Measurements from ENCODE around the gene MYOF. TPM values are rescaled to one million over a fixed set of nuclear protein-coding genes. Genes with fewer than 3 reads are reported as not detected.

The MYOF gene
- total RNA-seq, 1 experiment from 2014 or later: 376 TPM

DNA sequence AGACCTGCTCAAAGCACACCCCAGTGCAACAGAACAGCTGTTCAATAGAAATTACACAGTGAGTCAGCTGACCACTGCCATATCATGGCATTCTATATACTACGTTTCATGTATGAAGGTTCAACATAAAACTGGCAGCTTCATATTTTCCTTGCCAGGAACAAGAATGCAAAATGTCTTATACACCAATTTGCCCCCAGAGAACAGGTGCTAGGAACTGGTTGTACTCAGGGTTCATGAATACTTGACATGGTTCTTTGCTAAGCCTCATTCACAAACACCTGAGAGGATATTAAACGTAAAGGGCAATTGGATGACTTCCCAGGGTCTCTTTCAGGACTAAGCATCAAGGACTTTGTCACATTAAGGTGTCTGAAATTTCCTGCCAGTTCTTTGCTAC lies 6.9 kb downstream of the MYOF start:
- Histone ChIP-seq H3K4me1 (ENCODE audit: control insufficient read depth, insufficient read depth, low read length) (peaks cover 86% of the 10 kb centered on the region), H3K36me3 (ENCODE audit: control insufficient read depth, insufficient read depth, low read length) (no peaks in the 10 kb centered on the region; the same call in 1 of the 2 replicates), H3K27ac (ENCODE audit: low read length) (peak overlapping the region; percentile 100), H3K4me3 (ENCODE audit: low read depth in 2 of 2, low read length in 2 of 2) (peak overlapping the region in 1 of 2 experiments; percentile 12; a peak in 1 of 4 replicates), H3K27me3 (ENCODE audit: control insufficient read depth, insufficient read depth, low read length) (no peaks in the 10 kb centered on the region), H3K9me3 (ENCODE audit: control insufficient read depth, insufficient read depth, low read depth, low read length) (peaks cover 4% of the 10 kb centered on the region; the same call in 1 of the 2 replicates)
- intact Hi-C loops (cut with micrococcal nuclease; ENCODE audit: unreplicated experiment) (no loop called here), in situ Hi-C loops (cut with HindIII; ENCODE audit: low pct_unique_long_range_greater_than_20kb, low sequenced_read_pairs) (no loop called here)
- no peak for DNase-seq (ENCODE audit: low read depth, low spot score)
- ChIA-PET POLR2A (interaction anchor here (0.7 to 1.1 kb wide), 2 partner anchors 30 to 34 kb away, joined by 3 to 5 read pairs; no protein-coding TSS in a partner anchor), CTCF (no interaction called here)
- TF ChIP-seq, protein P1, sequence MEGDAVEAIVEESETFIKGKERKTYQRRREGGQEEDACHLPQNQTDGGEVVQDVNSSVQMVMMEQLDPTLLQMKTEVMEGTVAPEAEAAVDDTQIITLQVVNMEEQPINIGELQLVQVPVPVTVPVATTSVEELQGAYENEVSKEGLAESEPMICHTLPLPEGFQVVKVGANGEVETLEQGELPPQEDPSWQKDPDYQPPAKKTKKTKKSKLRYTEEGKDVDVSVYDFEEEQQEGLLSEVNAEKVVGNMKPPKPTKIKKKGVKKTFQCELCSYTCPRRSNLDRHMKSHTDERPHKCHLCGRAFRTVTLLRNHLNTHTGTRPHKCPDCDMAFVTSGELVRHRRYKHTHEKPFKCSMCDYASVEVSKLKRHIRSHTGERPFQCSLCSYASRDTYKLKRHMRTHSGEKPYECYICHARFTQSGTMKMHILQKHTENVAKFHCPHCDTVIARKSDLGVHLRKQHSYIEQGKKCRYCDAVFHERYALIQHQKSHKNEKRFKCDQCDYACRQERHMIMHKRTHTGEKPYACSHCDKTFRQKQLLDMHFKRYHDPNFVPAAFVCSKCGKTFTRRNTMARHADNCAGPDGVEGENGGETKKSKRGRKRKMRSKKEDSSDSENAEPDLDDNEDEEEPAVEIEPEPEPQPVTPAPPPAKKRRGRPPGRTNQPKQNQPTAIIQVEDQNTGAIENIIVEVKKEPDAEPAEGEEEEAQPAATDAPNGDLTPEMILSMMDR (IDR thresholded peaks at IDR 0.05): no peak
- TF ChIP-seq TCF7L2 (IDR thresholded peaks at IDR 0.05; ENCODE audit: low read depth, low read length): no peak
- no peak for TF ChIP-seq SIN3A (IDR thresholded peaks at IDR 0.05; ENCODE audit: borderline replicate concordance, insufficient read depth, low read depth, low read length)
- TF ChIP-seq, protein P2, sequence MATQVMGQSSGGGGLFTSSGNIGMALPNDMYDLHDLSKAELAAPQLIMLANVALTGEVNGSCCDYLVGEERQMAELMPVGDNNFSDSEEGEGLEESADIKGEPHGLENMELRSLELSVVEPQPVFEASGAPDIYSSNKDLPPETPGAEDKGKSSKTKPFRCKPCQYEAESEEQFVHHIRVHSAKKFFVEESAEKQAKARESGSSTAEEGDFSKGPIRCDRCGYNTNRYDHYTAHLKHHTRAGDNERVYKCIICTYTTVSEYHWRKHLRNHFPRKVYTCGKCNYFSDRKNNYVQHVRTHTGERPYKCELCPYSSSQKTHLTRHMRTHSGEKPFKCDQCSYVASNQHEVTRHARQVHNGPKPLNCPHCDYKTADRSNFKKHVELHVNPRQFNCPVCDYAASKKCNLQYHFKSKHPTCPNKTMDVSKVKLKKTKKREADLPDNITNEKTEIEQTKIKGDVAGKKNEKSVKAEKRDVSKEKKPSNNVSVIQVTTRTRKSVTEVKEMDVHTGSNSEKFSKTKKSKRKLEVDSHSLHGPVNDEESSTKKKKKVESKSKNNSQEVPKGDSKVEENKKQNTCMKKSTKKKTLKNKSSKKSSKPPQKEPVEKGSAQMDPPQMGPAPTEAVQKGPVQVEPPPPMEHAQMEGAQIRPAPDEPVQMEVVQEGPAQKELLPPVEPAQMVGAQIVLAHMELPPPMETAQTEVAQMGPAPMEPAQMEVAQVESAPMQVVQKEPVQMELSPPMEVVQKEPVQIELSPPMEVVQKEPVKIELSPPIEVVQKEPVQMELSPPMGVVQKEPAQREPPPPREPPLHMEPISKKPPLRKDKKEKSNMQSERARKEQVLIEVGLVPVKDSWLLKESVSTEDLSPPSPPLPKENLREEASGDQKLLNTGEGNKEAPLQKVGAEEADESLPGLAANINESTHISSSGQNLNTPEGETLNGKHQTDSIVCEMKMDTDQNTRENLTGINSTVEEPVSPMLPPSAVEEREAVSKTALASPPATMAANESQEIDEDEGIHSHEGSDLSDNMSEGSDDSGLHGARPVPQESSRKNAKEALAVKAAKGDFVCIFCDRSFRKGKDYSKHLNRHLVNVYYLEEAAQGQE (IDR thresholded peaks at IDR 0.05; ENCODE audit: insufficient read depth in 1 of 2, low read depth in 2 of 2, low read length in 1 of 2): no peak
- TF ChIP-seq POLR2AphosphoS5 (IDR thresholded peaks at IDR 0.05; ENCODE audit: low read depth, low read length): no peak
- ATAC-seq: no peak
- BruUV-seq (replicated peaks): no TSS peak

DNA sequence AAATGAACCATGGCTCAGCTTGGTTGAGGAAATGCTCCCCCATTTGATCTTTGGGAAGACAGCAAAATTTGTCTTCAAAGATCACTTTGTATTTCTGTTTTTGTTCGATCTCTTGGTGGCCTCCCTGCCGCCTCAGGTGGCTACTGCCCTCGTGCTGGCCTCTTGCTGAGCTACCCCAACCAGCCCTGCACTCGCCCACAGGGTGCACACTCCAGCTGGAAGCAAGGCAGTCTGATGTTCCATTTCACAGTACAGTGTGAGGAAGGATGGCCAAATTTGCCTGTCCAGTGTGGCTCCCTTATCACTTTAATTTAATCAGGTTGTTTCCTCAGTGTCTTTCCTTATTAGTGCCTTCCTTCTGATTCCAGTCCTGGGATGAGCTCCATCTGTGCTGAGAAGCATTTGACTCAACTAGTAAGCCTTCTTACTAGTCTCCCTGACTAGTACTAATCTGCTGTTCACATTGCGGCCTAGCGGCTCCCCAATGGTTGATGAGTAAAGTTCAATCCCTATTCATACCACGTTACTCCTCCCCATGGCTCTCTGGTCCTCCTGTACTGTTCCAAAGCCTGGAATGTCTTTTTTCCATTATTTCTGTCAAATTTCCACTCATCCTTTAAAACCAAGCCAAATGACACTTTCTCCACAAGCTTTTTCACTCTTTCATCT lies 8.2 kb downstream of the MYOF start:
- ChIA-PET CTCF (interaction anchor here (0.9 kb wide), 1 partner anchor 37 kb away, joined by 5 read pairs; no protein-coding TSS in a partner anchor), POLR2A (no interaction called here)
- in situ Hi-C loops (cut with HindIII; ENCODE audit: low pct_unique_long_range_greater_than_20kb, low sequenced_read_pairs) (no loop called here), intact Hi-C loops (cut with micrococcal nuclease; ENCODE audit: unreplicated experiment) (no loop called here)
- BruUV-seq (replicated peaks): TSS peak; percentile 11
- peaks cover 4% of the 10 kb centered on the region; the same call in 1 of the 2 replicates for H3K9me3 ChIP-seq (ENCODE audit: control insufficient read depth, insufficient read depth, low read depth, low read length)
- peaks cover 93% of the 10 kb centered on the region for H3K4me1 ChIP-seq (ENCODE audit: control insufficient read depth, insufficient read depth, low read length)
- no peak overlapping the region; a peak in 1 of 4 replicates for H3K4me3 ChIP-seq (ENCODE audit: low read depth in 2 of 2, low read length in 2 of 2)
- TF ChIP-seq POLR2AphosphoS5 (IDR thresholded peaks at IDR 0.05; ENCODE audit: low read depth, low read length): peak; percentile 60; the same call in 1 of the 2 replicates
- TF ChIP-seq, protein P1 (IDR thresholded peaks at IDR 0.05): no peak
- H3K36me3 ChIP-seq (ENCODE audit: control insufficient read depth, insufficient read depth, low read length): no peaks in the 10 kb centered on the region; the same call in 1 of the 2 replicates
- H3K27me3 ChIP-seq (ENCODE audit: control insufficient read depth, insufficient read depth, low read length): no peaks in the 10 kb centered on the region
- no peak for DNase-seq (ENCODE audit: low read depth, low spot score)
- H3K27ac ChIP-seq (ENCODE audit: low read length): peak overlapping the region; percentile 100
- ATAC-seq: no peak
